ENCODE results near the gene AAGAB. TPM values are rescaled to one million over a fixed set of nuclear protein-coding genes. Genes with fewer than 3 reads are reported as not detected.
"Not testable (repeated sequence)": the region's sequence is repeated elsewhere in the genome, so short reads cannot be mapped to it uniquely, and the experiment has no call there.

The AAGAB gene
- total and polyA plus RNA-seq, 2 donors (not counting 1 experiment from before 2014, with no cell fraction given), result 55.8 to 62.5 TPM

- H4K20me1 ChIP-seq (ENCODE audit: control insufficient read depth, extremely low read depth, insufficient read depth, low read length), result no peaks in the 10 kb centered on the region
- H3K9me3 ChIP-seq (ENCODE audit: control insufficient read depth, insufficient read depth, low read depth, low read length), result no peaks in the 10 kb centered on the region
- TF ChIP-seq EZH2 (IDR thresholded peaks at IDR 0.05; ENCODE audit: low read length, missing control alignments), result no peak
- TF ChIP-seq CTCF (conservative IDR thresholded peaks at IDR 0.05 in 1 of 2, IDR thresholded peaks at IDR 0.05 in 1 of 2; ENCODE audit: low read depth in 1 of 2, low read length in 2 of 2), result no peak
- H3K79me2 ChIP-seq (ENCODE audit: control insufficient read depth, insufficient read depth, low read length), result no peaks in the 10 kb centered on the region
- no peak overlapping the region for H2AFZ ChIP-seq (ENCODE audit: low read length)
- no peak overlapping the region for H3K4me3 ChIP-seq (replicated peaks in 1 of 4; ENCODE audit: control extremely low read depth in 1 of 4, insufficient read depth in 1 of 4, low read depth in 3 of 4, low read length in 4 of 4)
- no peak overlapping the region for H3K4me2 ChIP-seq (ENCODE audit: extremely low read depth, insufficient read depth, low read length)
- no peaks in the 10 kb centered on the region for H3K27me3 ChIP-seq (ENCODE audit: control insufficient read depth, insufficient read depth, low read length)
- H3K9ac ChIP-seq (ENCODE audit: insufficient read depth, low read length), result no peak overlapping the region
- no peak for DNase-seq (ENCODE audit: low read depth in 2 of 2)
- no peaks in the 10 kb centered on the region for H3K4me1 ChIP-seq (ENCODE audit: control insufficient read depth, extremely low read depth, insufficient read depth, low read length)
- no peak overlapping the region for H3K27ac ChIP-seq (ENCODE audit: insufficient read depth, low read length)
- no peaks in the 10 kb centered on the region for H3K36me3 ChIP-seq (ENCODE audit: control insufficient read depth, insufficient read depth, low read length)
Observed at GRCh38 chr15:67266870-67267269, 12.4 kb upstream of the AAGAB start.

GRCh38 chr15:67259806-67260205 lies 5.3 kb upstream of the AAGAB start:
- Histone ChIP-seq H4K20me1 (ENCODE audit: control insufficient read depth, extremely low read depth, insufficient read depth, low read length) (no peaks in the 10 kb centered on the region), H3K27me3 (ENCODE audit: control insufficient read depth, insufficient read depth, low read length) (no peaks in the 10 kb centered on the region), H3K27ac (ENCODE audit: insufficient read depth, low read length) (no peak overlapping the region), H3K4me1 (ENCODE audit: control insufficient read depth, extremely low read depth, insufficient read depth, low read length) (no peaks in the 10 kb centered on the region), H3K79me2 (ENCODE audit: control insufficient read depth, insufficient read depth, low read length) (no peaks in the 10 kb centered on the region), H3K4me2 (ENCODE audit: extremely low read depth, insufficient read depth, low read length) (no peak overlapping the region), H3K4me3 (replicated peaks in 1 of 4; ENCODE audit: control extremely low read depth in 1 of 4, insufficient read depth in 1 of 4, low read depth in 3 of 4, low read length in 4 of 4) (no peak overlapping the region), H3K9me3 (ENCODE audit: control insufficient read depth, insufficient read depth, low read depth, low read length) (no peaks in the 10 kb centered on the region), H3K9ac (ENCODE audit: insufficient read depth, low read length) (no peak overlapping the region), H2AFZ (ENCODE audit: low read length) (no peak overlapping the region), H3K36me3 (ENCODE audit: control insufficient read depth, insufficient read depth, low read length) (no peaks in the 10 kb centered on the region)
- no peak for TF ChIP-seq EZH2 (IDR thresholded peaks at IDR 0.05; ENCODE audit: low read length, missing control alignments)
- no peak for DNase-seq (ENCODE audit: low read depth in 2 of 2)

- H3K27me3 ChIP-seq (ENCODE audit: control insufficient read depth, insufficient read depth, low read length), result no peaks in the 10 kb centered on the region
- TF ChIP-seq EZH2 (IDR thresholded peaks at IDR 0.05; ENCODE audit: low read length, missing control alignments) (no peak), CTCF (conservative IDR thresholded peaks at IDR 0.05 in 1 of 2, IDR thresholded peaks at IDR 0.05 in 1 of 2; ENCODE audit: low read depth in 1 of 2, low read length in 2 of 2) (no peak)
- no peak overlapping the region for H3K27ac ChIP-seq (ENCODE audit: insufficient read depth, low read length)
- H2AFZ ChIP-seq (ENCODE audit: low read length), result no peak overlapping the region
- no peaks in the 10 kb centered on the region for H3K9me3 ChIP-seq (ENCODE audit: control insufficient read depth, insufficient read depth, low read depth, low read length)
- H3K36me3 ChIP-seq (ENCODE audit: control insufficient read depth, insufficient read depth, low read length), result no peaks in the 10 kb centered on the region
- no peaks in the 10 kb centered on the region for H3K4me1 ChIP-seq (ENCODE audit: control insufficient read depth, extremely low read depth, insufficient read depth, low read length)
- no peak overlapping the region for H3K4me3 ChIP-seq (replicated peaks in 1 of 4; ENCODE audit: control extremely low read depth in 1 of 4, insufficient read depth in 1 of 4, low read depth in 3 of 4, low read length in 4 of 4)
- H4K20me1 ChIP-seq (ENCODE audit: control insufficient read depth, extremely low read depth, insufficient read depth, low read length), result no peaks in the 10 kb centered on the region
- H3K79me2 ChIP-seq (ENCODE audit: control insufficient read depth, insufficient read depth, low read length), result no peaks in the 10 kb centered on the region
- no peak for DNase-seq (ENCODE audit: low read depth in 2 of 2)
- no peak overlapping the region for H3K9ac ChIP-seq (ENCODE audit: insufficient read depth, low read length)
- no peak overlapping the region for H3K4me2 ChIP-seq (ENCODE audit: extremely low read depth, insufficient read depth, low read length)
Observed at GRCh38 chr15:67259379-67259778, 4.9 kb upstream of the AAGAB start.

- not testable (repeated sequence) for H3K9me3 ChIP-seq (ENCODE audit: control insufficient read depth, insufficient read depth, low read depth, low read length); H3K36me3 ChIP-seq (ENCODE audit: control insufficient read depth, insufficient read depth, low read length); H3K4me1 ChIP-seq (ENCODE audit: control insufficient read depth, extremely low read depth, insufficient read depth, low read length); H3K4me3 ChIP-seq (replicated peaks in 1 of 4; ENCODE audit: control extremely low read depth in 1 of 4, insufficient read depth in 1 of 4, low read depth in 3 of 4, low read length in 4 of 4); H3K27ac ChIP-seq (ENCODE audit: insufficient read depth, low read length); H3K4me2 ChIP-seq (ENCODE audit: extremely low read depth, insufficient read depth, low read length); H3K27me3 ChIP-seq (ENCODE audit: control insufficient read depth, insufficient read depth, low read length); DNase-seq (ENCODE audit: low read depth in 2 of 2); H4K20me1 ChIP-seq (ENCODE audit: control insufficient read depth, extremely low read depth, insufficient read depth, low read length); H3K79me2 ChIP-seq (ENCODE audit: control insufficient read depth, insufficient read depth, low read length); H3K9ac ChIP-seq (ENCODE audit: insufficient read depth, low read length); H2AFZ ChIP-seq (ENCODE audit: low read length)
Observed at GRCh38 chr15:67258412-67258811, 4.0 kb upstream of the AAGAB start.

Data from fibroblast of lung (primary cell).